HG03159 (cell line): ENCODE measurements around the gene MPST.
"Not testable (repeated sequence)": the region's sequence is repeated elsewhere in the genome, so short reads cannot be mapped to it uniquely, and the experiment has no call there.

Source experiments
- ATAC-seq: cut with Tn5 transposase; IDR thresholded peaks from one replicate; pipeline ENCODE4 v1.9.1; 2021; ENCODE audit warnings: mild to moderate bottlenecking, moderate library complexity; ENCODE audit not compliant: unreplicated experiment

The MPST gene

GRCh38 chr22:37059876-37060449, 40.4 kb downstream of the MPST start:
- no peak for ATAC-seq

- no peak for ATAC-seq
Measured at GRCh38 chr22:37060801-37061610, 41.5 kb downstream of the MPST start.

- ATAC-seq, result no peak
Measured at GRCh38 chr22:37061611-37062375, 42.3 kb downstream of the MPST start.

- ATAC-seq, result no peak
Measured at GRCh38 chr22:37062376-37062675, 42.8 kb downstream of the MPST start.

- ATAC-seq, result no peak
Measured at GRCh38 chr22:37062702-37063381, 43.3 kb downstream of the MPST start.

- no peak for ATAC-seq
Measured at GRCh38 chr22:37063431-37064420, 44.2 kb downstream of the MPST start.

GRCh38 chr22:37064553-37064952, 45.0 kb downstream of the MPST start:
- no peak for ATAC-seq

GRCh38 chr22:37065180-37065579, 45.6 kb downstream of the MPST start:
- no peak for ATAC-seq

GRCh38 chr22:37065961-37066360, 46.4 kb downstream of the MPST start:
- ATAC-seq, result no peak

- ATAC-seq, result no peak
Measured at GRCh38 chr22:37067428-37067827, 47.9 kb downstream of the MPST start.

- ATAC-seq, result no peak
Measured at GRCh38 chr22:37068859-37069258, 49.3 kb downstream of the MPST start.

GRCh38 chr22:37069319-37069718, 49.8 kb downstream of the MPST start:
- ATAC-seq, result no peak

GRCh38 chr22:37069719-37070118, 50.2 kb downstream of the MPST start:
- no peak for ATAC-seq

- ATAC-seq, result no peak
Measured at GRCh38 chr22:37070334-37070733, 50.8 kb downstream of the MPST start.

- ATAC-seq, result no peak
Measured at GRCh38 chr22:37070744-37071143, 51.2 kb downstream of the MPST start.

GRCh38 chr22:37071850-37072592, 52.5 kb downstream of the MPST start:
- not testable (repeated sequence) for ATAC-seq

GRCh38 chr22:37072673-37073072, 53.1 kb downstream of the MPST start:
- ATAC-seq, result no peak

GRCh38 chr22:37074537-37074936, 55.0 kb downstream of the MPST start:
- no peak for ATAC-seq

GRCh38 chr22:37075046-37075445, 55.5 kb downstream of the MPST start:
- ATAC-seq, result no peak
